HK-2 (cell line): Measurements from ENCODE around the gene MYO5C.
"Not testable (repeated sequence)": the region's sequence is repeated elsewhere in the genome, so short reads cannot be mapped to it uniquely, and the experiment has no call there.

ENCODE experiments used
- DNase-seq: peaks from one replicate; pipeline ENCODE4 v3.0.0-alpha.2; 2018; ENCODE audit not compliant: unreplicated experiment

The MYO5C gene

DNA sequence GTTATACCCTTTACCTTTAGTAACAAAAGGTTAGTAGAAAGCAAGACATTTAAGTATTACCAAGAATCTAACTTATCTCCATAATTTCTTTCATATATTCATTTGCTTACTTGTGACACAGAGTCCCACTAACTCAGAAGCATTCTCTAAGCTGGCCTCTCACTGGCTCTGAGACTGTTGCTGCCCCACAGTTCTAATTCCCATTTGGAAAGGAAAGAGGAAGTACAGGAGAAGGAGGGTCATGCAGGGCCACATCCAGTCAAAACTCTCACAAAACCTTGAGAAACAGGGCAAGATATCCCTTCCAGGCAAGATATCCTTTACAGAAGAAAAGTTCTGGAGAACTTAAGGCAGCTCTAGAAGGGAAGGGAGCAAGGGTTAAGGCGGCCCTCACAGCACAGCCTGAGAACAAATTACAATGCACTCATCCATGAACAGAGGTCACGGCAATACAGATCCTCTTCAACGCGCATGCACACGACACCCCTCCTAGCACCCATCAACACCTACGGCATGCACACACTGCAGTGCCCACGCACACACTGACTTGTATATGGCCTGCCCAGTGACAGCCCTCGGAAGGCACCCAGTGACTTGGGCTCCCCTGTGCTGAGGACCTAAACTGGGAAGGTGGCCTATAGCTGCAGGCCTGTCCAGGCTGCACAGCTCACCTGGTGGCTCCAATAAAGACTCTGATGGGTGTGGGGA lies 13.0 kb upstream of the MYO5C start:
- no peak for DNase-seq

DNA sequence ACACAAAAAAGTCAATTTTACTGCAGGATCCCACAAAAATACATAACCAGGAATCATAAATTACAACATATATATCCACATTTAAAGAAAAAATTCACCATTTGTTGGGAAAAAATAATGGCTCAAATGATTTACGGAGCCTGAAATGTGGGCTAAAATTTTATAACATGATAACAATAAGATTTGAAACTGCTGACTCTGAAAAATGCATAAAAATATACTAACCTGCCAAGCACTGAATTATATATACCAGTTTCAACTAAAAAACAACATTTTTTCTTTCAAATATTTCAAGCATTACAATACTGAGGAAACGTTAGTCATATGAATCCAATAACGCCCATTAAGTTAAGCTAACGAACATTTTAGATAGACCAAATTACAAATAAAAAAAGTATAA lies 12.2 kb upstream of the MYO5C start:
- no peak for DNase-seq

DNA sequence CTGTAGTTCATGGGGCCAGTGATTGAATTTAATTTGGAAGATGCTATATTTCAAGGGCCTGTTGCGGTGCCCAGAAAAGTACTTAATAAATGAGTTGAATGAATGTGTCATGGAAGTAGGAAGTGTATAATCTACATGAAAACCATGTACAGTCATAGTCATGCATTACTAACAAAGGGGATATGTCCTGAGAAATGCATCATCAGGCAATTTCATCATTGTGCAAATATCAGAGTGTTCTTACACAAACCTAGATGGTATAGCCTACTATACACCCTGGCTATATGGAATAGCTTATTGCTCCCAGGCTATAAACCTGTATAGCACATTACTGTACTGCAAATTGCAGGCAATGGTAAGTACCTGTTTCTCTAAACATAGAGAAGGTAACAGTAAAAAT lies 10.7 kb upstream of the MYO5C start:
- DNase-seq, result no peak

DNA sequence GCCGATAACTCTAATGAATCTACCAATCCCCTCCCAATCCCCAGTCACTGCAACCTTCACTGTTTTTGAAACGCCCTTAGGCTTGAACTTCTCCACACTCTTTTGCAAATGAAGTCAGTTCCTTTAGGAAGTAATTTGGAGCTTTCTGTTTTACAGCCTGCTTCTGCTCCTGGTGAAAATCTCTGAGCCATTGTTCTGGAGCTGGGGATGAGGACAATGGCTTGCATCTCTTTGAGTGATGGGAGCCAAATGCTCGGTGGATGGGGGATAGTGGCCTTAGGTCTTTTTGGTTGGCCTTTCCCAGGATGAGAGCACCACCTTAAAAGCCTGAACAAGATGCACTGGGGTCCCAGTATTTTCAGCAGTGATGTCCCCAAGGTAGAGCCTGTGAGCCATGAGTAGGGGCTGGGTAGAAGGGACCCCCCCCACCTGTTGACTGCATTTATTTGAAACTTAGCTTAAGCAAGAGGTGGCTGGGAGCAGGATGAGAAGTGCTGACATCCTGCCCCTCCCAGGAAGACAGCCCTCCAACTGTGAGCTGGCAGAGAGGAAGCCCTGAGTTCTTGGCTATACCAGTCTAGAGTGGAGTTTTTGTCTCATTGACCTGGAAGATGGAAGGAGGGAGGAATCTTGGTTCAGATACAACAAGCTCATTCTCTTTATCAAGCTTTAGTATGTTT lies 7.6 kb upstream of the MYO5C start:
- DNase-seq, result no peak

DNA sequence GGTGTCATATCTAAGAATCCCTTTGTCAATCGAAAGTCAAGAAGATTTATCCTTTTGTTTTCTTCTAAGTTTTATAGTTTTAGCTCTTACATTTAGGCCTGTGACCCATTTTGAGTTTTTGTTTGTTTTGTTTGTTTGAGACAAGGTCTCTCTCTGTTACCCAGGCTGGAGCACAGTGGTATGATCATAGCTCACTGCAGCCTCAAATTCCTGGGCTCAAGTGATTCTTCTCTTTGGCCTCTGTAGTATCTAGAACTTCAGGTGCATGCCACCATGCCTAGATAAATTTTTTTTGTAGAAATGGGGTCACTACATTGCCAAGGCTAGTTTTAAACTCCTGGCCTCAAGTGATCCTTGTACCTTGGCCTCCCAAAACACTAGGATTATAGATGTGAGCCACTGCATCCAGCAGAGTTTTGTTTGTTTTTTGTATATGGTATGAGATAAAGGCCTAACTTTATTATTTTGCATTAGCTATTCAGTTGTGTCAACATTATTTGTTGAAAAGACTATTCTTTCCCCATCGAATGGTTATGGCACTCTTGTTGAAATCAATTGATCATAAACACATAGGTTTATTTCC lies 5.8 kb upstream of the MYO5C start:
- DNase-seq, result no peak

DNA sequence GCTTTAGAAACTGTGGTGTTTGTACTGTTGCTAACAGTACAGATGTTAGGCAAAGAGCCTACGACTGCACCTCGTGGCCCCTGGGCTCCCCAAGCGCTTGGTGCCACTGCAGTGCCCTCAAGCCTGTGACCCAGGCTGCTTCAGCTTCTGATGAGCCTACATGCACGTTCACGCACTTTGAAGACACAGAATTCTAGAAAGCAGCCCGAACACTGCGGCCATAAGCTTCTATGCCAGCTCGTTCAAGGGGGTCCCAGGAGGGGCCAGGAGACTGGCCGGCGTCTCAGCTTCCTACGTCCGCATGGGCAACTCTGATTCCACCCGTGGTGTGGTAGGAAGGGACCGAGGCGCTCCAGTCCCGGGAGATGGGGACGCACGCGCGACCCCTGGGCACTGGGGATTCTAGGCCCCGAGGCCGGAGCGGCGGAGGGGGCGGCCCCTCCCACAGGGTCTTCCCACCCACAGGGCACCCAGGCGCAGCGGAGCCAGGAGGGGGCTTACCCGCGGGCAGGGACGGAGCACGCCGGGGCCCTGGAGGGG lies 653 bp downstream of the MYO5C start:
- DNase-seq, result no peak

DNA sequence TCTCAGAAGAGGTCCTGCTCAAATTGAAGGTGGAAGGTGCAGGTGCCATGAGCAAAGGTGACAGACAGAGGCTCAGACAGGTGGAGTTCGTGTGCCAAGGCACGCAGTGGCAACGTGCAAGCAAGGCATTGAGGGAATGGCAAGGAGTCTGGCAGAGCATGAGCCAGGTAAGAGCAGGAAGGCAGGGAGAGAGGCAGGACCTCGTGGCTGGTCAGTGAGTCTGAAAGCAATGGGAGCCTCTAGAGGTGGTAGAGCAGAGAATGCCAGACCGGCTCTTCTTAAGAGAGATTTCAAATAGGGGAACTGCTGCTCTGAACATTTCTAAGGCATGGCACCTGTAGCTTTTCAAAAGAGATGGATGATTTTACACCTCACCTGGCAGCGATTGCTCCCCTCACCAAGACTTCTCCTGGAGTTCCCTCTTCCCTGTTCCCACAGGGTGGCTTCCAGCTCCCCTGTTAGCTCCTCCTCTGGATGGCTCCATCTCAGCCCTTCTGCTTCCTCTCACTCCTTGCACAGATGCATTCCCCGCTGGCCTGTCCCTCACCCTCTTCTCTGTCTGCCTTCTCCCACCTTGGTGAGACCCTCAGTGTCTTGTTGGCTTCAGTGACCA lies 2.7 kb downstream of the MYO5C start:
- DNase-seq, result no peak

DNA sequence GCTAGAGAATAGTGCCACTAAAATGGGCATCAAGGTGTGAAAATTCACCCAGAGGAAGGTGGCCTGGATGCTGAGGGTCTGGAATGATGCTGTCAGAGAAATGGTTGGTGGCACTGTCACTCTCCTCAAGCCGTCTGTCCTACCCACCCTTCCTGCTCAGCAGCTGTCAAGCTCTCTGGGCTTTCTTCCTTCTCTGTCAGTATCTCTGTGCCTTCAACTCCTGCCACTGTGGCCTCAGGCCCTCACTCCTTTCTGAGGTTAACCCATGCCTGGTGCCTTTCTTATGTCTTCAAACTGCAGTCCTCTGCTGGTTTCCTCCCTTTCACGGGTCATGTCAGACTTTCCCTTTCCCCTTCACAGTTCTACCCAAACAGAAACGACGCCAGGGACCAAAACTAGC lies 4.4 kb downstream of the MYO5C start:
- no peak for DNase-seq

DNA sequence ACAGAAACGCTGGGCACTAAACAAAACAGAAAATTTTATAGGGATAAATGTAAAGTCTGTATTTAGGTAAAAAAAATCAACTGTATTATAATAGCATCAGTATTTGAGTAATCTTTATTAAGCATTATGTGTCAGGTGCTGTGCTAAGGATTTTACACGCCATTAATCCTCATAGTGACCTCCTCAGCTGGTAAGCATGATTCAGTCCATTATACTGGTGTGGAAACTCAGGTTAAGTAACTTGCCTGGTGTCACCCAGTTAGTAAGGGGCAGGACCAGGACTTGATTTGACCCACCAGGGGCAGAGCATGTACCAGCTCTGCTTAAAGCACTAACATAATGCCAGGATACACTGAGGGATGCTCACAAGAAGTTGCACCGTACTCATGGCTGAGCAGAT lies 4.8 kb downstream of the MYO5C start:
- no peak for DNase-seq

DNA sequence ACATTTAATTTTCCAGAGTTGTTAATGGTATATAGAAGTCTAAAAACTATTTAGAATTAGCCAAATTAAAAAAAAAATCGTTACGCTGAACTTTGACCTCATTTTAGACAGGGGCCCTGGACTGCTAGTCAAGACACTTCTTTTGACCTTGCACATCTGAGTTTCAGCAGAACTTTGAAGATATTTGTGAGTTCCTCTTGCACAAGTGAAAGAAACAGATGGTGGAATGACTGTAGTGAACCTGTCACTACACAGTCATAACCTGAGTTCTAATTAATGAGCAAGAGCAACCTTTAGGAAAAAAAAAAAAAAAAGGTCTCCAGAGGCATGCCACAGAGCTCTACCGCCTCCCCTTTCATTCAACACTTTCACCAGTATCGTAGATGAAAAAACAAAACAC lies 5.3 kb downstream of the MYO5C start:
- DNase-seq, result no peak

DNA sequence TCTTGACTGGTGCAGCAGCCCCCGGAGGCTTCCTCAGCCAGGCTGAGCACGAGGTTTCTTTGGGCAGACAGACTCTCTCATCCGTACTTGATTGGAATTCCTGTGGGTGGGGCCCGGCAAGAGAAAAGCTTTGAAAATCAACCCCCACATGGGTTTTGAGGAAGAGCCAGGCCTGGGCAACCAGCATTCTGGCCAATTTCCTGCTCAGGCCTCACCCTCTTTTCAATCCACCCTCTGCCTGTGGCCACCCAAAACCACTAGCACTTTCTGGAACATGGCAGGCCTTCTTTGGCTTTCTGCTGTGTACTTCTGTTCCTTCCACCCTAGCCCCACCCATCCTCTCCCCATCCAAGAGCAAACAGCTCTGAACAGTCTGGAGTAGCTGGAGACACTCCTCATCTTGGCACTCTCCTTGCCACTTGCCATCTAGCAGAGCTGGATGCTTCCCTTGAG lies 5.9 kb downstream of the MYO5C start:
- peak; percentile 35 for DNase-seq

DNA sequence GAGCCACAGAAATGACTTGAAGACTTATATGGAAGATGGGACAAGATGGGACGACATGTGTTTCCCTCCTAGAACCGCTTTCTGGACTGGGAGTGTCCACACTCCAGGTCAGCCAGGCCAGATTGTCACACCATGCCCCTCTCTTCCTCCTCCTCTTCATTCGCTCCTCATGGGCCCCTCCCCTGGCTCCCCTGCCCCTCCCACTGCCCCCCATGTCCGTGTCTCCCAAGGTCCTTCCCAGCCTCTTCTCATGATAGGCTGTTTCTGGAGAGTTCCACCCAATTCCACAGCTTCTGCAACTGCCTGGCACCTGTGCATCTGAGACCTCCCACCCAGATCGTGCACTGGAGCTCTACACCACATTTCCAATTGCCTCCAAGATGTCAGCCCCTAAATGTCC lies 6.6 kb downstream of the MYO5C start:
- DNase-seq, result no peak

DNA sequence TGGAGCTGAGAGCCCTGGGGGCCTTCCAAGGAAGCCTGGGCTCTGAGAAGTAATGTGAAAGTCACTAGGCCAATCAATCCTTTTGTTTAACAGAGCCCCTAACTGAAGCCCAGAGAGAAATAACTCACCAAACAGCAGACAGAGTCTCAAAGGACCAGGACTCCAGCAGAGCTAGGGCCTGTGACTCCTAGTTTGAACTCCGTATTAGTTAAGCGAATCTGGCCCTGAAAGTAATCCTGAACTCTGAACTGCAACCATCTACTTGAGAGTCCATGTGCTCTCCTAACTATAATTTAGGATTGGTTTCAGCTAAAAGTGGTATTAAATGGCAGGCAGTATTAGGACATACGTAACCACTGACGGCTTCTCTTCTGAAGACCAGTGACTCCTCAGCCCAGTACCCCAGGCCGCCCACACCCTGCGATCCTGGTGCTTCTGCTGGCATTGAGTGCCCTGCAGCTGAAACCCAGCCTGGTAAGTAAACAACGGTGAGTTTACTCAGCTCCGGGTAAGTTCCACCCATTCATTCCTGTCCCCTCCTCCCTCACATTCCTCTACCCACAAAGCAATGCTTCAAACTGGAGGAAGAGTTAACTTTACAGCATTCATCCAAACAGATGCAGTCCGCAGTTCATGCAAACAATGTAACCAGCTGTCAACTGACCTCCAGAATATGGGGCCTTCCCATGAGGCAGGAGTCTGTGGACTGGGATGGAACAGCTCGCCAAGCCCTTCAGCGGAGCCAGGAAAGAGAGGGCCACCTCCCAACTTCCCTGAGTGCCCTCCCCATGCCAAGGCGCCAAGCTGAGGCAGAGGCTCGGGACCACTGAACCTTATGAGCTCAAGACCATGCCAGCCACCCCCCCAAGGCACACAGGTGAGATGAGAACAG lies 7.3 kb downstream of the MYO5C start:
- no peak for DNase-seq

DNA sequence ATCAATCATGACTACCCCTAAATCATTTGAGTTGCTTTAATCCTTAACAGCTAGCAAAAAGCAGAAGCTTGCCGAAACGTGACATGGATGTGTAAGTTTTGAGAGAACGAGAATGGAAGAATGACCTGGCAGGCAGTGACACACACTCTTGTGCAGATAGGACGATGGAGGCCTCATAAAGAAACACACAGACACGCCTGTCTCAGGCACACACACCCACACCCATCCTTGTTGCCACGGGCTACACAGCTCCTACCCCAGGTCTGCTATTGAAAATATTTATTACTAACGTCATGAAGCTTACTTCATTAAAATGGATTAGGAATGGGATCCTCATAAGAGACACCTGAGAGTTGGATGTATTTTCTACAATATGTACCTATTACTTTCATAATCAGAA lies 8.5 kb downstream of the MYO5C start:
- DNase-seq, result no peak

DNA sequence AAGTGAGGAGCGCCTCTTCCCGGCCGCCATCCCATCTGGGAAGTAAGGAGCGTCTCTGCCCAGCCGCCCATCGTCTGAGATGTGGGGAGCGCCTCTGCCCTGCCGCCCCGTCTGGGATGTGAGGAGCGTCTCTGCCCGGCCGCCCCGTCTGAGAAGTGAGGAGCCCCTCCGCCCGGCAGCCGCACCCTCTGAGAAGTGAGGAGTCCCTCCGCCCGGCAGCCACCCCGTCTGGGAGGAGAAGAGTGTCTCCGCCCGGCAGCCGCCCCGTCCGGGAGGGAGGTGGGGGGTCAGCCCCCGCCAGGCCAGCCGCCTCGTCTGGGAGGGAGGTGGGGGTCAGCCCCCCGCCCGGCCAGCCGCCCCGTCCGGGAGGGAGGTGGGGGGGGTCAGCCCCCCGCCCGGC lies 9.7 kb downstream of the MYO5C start:
- not testable (repeated sequence) for DNase-seq

DNA sequence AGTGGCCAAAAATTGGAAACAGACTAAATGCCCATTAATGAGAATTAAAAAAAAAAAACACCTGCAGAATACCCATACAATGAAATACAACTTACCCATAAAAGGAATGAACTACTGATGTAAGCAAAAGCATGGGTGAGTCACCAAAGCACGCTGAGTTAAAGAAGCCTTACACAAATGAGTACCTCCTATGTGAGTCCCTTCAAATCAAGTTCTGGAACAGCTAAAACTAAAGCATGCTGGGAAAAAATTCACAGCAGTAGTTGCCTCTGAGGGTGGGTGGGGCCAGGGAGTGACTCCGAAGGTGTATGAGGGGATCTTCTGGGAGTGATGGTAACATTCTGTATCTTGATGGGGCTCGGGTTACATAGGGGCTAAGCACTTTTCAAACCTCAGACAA lies 11.4 kb downstream of the MYO5C start:
- DNase-seq, result no peak

DNA sequence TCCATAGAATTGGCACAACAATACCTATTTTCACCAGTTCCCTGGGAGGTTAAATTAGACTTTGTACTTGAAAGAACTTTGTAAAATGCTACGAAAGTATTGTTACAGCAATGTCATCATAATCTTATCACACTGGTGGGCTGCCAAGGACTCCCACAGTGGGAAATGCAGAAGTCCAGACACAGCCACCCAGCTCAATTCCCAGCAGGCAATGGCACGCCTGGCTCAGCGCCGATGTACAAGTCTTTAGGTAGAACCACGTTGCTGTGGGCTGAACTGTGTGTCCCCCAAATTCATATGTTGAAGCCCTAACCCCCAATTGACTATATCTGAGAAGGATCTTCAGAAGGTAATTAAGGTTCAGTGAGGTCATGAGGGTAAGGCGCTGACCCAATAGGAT lies 12.3 kb downstream of the MYO5C start:
- no peak for DNase-seq

DNA sequence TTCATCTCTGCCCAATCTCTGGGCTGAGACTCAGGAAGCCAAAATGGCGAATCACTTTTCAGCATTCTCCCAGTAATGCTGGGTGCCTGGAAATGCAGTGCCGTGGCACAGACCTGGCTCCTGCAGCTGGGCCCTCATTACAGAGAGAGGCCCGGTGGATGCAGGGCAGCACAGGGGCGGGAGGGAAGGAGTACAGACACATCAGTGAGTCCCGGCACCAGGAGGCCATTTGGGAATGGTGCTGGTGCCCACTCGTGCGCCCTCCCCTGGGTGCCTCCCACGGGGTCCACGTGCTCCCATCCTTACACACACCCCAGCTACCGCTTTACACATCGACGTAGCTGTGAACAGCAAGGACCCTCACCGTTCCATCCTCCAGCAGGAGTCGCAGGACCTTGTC lies 13.2 kb downstream of the MYO5C start:
- no peak for DNase-seq

DNA sequence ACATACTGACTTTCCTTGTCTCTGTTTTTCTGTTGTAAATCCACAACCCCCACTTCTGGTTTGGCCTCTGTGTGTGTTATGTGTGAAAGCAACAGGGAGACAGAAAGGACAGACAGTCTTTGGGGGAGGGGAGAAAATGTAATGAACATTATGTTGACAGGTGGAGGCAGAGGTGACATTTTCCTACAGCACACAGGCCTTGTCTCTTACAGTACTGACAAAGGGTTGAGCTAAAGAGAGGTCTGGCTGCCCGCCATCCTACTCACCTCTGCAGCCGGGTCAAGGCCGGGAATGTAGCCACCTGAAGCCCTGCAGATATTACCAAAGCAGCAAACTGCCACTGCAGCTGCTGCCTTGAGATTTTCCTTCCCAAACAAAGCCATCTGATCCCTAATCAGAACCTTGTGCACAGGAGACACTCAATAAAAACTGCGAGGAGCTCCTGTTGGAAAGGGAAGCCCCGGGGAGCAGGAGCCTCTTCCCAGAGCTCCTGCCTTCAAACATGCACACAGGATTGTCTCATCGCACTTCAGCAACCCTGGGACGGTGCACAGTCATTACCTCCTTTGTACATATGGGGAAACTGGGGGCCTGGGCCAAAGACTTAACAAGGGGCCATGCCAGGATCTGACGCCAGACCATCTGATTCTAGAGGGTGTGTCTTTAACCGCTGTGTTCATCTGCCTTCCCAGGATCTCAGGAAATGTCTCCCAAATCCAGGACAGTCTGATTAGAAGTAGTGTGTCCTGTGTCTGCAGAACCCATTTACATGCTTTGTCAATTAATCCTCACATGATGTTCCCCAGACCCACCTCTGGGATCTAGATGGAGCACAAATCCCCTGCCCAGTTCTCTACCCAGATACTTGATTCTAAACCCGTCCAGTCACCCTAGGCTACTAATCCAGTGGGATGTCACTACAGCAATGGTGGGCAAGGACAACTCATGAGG lies 14.2 kb downstream of the MYO5C start:
- DNase-seq, result no peak

DNA sequence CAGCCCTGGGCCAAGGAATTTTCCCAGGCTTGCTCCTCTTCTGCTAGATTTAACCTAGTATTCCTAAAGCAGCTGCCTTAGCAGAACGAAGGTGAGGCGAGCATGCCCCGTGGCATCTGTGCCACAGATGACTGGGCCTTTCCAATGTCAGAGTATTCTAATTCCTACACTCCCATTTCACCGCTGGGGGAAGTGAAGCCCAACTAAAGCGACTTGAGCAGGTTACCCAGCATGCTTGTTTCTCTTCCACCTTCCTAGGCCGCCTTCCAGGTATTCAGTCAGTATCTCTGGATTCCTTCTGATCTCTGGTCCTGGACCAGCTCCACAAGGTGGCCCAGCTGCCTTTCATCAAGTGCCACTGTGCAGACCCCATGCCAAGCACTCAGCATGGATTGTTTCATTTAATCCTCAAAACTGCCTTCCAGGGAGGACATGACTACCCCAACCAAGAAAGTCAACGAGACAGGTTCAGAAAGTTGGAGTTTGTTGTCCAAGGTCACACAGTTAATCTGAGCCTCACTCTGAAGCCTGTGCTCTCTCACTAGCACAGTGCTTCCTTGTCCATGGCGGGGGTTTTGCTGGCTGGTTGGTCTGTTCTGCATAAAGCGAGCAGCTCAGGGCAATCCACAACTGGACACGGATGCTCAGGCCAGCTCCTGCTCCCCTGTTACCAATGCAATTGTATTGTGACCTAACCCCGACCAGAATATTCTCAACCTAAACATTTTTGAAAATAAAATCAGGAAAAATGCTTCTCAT lies 15.1 kb downstream of the MYO5C start:
- no peak for DNase-seq
